ENCODE measurements around the gene MYOG. TPM values are rescaled to one million over a fixed set of nuclear protein-coding genes. Genes with fewer than 3 reads are reported as not detected.

The MYOG gene
- total RNA-seq, 2 donors from 2014 or later, result not detected

DNA sequence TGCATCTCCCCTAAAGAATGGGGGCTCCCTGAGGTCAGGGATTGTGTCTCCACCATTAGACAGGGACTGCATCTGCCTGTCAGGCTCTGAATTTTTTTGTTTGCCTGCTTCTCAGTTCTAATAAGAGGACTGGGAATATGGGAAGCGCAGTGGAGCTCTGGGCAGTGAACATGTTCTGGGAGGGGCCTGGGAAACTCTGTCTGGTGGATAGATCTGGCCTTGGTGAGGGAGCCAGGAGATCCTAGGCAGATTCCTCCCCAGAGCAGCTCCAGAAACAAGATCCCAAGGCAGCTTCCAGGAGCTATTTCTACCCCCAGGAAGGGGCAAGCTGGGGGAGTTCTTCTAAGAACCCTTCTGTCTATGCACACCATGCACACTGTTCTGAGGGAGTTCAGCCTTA, 12.6 kb upstream of the MYOG start:
- Mint-ChIP-seq H3K27ac (no peak overlapping the region), H3K9me3 (peaks cover 38% of the 10 kb centered on the region), H3K36me3 (ENCODE audit: low read depth) (peaks cover 1% of the 10 kb centered on the region), H3K27me3 (ENCODE audit: insufficient read depth) (peaks cover 8% of the 10 kb centered on the region), H3K4me1 (no peaks in the 10 kb centered on the region), H3K4me3 (no peak overlapping the region)
- Histone ChIP-seq H3K4me3 (ENCODE audit: low read length) (no peak overlapping the region), H3K27me3 (ENCODE audit: control insufficient read depth, insufficient read depth, low read length, poor library complexity, severe bottlenecking) (no peaks in the 10 kb centered on the region), H3K9me3 (ENCODE audit: control insufficient read depth, low read length) (peaks cover 41% of the 10 kb centered on the region), H3K27ac (ENCODE audit: low read depth, low read length) (no peak overlapping the region), H3K9ac (ENCODE audit: extremely low read depth, low read length, poor library complexity, severe bottlenecking) (no peak overlapping the region), H3K36me3 (ENCODE audit: control insufficient read depth, insufficient read depth, low read length) (no peaks in the 10 kb centered on the region), H3K4me1 (ENCODE audit: control insufficient read depth, insufficient read depth, low read length) (no peaks in the 10 kb centered on the region)
- TF ChIP-seq, protein P1, sequence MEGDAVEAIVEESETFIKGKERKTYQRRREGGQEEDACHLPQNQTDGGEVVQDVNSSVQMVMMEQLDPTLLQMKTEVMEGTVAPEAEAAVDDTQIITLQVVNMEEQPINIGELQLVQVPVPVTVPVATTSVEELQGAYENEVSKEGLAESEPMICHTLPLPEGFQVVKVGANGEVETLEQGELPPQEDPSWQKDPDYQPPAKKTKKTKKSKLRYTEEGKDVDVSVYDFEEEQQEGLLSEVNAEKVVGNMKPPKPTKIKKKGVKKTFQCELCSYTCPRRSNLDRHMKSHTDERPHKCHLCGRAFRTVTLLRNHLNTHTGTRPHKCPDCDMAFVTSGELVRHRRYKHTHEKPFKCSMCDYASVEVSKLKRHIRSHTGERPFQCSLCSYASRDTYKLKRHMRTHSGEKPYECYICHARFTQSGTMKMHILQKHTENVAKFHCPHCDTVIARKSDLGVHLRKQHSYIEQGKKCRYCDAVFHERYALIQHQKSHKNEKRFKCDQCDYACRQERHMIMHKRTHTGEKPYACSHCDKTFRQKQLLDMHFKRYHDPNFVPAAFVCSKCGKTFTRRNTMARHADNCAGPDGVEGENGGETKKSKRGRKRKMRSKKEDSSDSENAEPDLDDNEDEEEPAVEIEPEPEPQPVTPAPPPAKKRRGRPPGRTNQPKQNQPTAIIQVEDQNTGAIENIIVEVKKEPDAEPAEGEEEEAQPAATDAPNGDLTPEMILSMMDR (conservative IDR thresholded peaks at IDR 0.05), result no peak
- no peak for DNase-seq
- WGBS, 2 experiments (ENCODE audit: insufficient coverage in 1 of 2, insufficient read length in 1 of 2), result 100% methylated on average over 1 of the region's 1 CpG

DNA sequence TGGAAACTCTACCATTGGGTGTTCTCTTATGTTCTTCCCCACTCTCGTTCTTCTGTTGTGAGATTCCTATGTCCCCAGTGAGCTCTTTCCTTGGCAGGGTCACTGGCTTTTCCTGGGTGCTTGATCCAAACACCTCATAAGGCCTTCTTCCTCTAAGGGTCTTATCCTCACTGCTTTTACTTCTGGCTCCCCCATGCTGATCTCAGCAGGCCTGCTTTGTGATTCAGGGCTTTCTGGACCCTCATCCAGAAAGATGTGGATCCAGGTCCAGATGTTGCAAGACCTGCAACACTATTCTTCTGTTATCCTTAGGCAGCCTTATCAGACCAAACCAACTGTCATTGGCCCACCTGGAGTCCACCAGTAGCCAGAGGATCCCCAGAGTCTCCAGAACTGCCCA, 11.2 kb upstream of the MYOG start:
- Histone ChIP-seq H3K9ac (ENCODE audit: extremely low read depth, low read length, poor library complexity, severe bottlenecking) (no peak overlapping the region), H3K4me1 (ENCODE audit: control insufficient read depth, insufficient read depth, low read length) (no peaks in the 10 kb centered on the region), H3K36me3 (ENCODE audit: control insufficient read depth, insufficient read depth, low read length) (no peaks in the 10 kb centered on the region), H3K27ac (ENCODE audit: low read depth, low read length) (no peak overlapping the region), H3K27me3 (ENCODE audit: control insufficient read depth, insufficient read depth, low read length, poor library complexity, severe bottlenecking) (no peaks in the 10 kb centered on the region), H3K9me3 (ENCODE audit: control insufficient read depth, low read length) (peaks cover 51% of the 10 kb centered on the region), H3K4me3 (ENCODE audit: low read length) (no peak overlapping the region)
- TF ChIP-seq, protein P1 (conservative IDR thresholded peaks at IDR 0.05), result no peak
- H3K27ac Mint-ChIP-seq, result no peak overlapping the region
- H3K9me3 Mint-ChIP-seq, result peaks cover 38% of the 10 kb centered on the region
- WGBS, 2 experiments (ENCODE audit: insufficient coverage in 1 of 2, insufficient read length in 1 of 2), result 86 to 96% methylated on average over 1 of the region's 1 CpG
- peaks cover 3% of the 10 kb centered on the region for H3K4me1 Mint-ChIP-seq
- no peak overlapping the region for H3K4me3 Mint-ChIP-seq
- peaks cover 1% of the 10 kb centered on the region for H3K36me3 Mint-ChIP-seq (ENCODE audit: low read depth)
- no peak for DNase-seq
- H3K27me3 Mint-ChIP-seq (ENCODE audit: insufficient read depth), result peaks cover 8% of the 10 kb centered on the region

DNA sequence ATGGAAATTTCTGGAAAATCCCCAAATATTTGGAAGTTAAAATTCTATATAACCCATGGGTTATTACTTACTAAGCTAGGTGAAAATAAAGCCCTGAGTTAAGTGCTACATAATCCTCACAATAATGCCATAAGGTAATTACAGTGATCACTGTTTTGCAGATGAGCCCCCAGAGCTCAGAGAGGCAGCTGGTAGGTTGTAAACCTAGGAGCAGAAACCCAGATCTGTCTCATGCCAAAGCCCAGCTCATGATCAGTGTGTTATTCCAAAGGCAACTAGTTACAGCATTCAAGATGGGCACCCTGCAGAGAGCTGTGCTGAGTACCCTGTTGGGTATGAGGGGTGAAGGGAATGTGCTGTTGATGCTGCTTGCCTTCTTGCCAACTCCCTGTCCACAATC, 10.8 kb upstream of the MYOG start:
- Mint-ChIP-seq H3K36me3 (ENCODE audit: low read depth) (peaks cover 1% of the 10 kb centered on the region), H3K27ac (no peak overlapping the region), H3K4me3 (no peak overlapping the region), H3K4me1 (peaks cover 3% of the 10 kb centered on the region), H3K27me3 (ENCODE audit: insufficient read depth) (peaks cover 8% of the 10 kb centered on the region), H3K9me3 (peaks cover 38% of the 10 kb centered on the region)
- Histone ChIP-seq H3K9ac (ENCODE audit: extremely low read depth, low read length, poor library complexity, severe bottlenecking) (no peak overlapping the region), H3K4me1 (ENCODE audit: control insufficient read depth, insufficient read depth, low read length) (no peaks in the 10 kb centered on the region), H3K9me3 (ENCODE audit: control insufficient read depth, low read length) (peaks cover 51% of the 10 kb centered on the region), H3K27me3 (ENCODE audit: control insufficient read depth, insufficient read depth, low read length, poor library complexity, severe bottlenecking) (no peaks in the 10 kb centered on the region), H3K4me3 (ENCODE audit: low read length) (no peak overlapping the region), H3K36me3 (ENCODE audit: control insufficient read depth, insufficient read depth, low read length) (no peaks in the 10 kb centered on the region), H3K27ac (ENCODE audit: low read depth, low read length) (no peak overlapping the region)
- TF ChIP-seq, protein P1 (conservative IDR thresholded peaks at IDR 0.05), result no peak
- DNase-seq, result no peak

Measured in endodermal cell (in vitro differentiated cells).